GM19324 (cell line): ENCODE data around the gene ZNF608.

ENCODE experiments used
- ATAC-seq: cut with Tn5 transposase; IDR thresholded peaks from one replicate; pipeline ENCODE4 v1.9.1; 2021; ENCODE audit warnings: mild to moderate bottlenecking, moderate library complexity; ENCODE audit not compliant: unreplicated experiment, low FRiP score

ZNF608 gene

GRCh38 chr5:124745928-124746915, at the start of gene ZNF608:
ZNF608 (minus strand) TSS chr5:124746639; CDS start chr5:124744989, 1,650 bp downstream.
- ATAC-seq = no peak

- no peak for ATAC-seq
Observed at GRCh38 chr5:124795829-124796228, 49.4 kb upstream of the ZNF608 start.

GRCh38 chr5:124790895-124791732, 44.7 kb upstream of the ZNF608 start:
- ATAC-seq = no peak

- no peak for ATAC-seq
Observed at GRCh38 chr5:124790301-124790894, 44.0 kb upstream of the ZNF608 start.

- ATAC-seq = no peak
Observed at GRCh38 chr5:124789104-124789605, 42.7 kb upstream of the ZNF608 start.

GRCh38 chr5:124783794-124784193, 37.4 kb upstream of the ZNF608 start:
- no peak for ATAC-seq

GRCh38 chr5:124783285-124783684, 36.8 kb upstream of the ZNF608 start:
- no peak for ATAC-seq

- no peak for ATAC-seq
Observed at GRCh38 chr5:124782262-124782661, 35.8 kb upstream of the ZNF608 start.

- no peak for ATAC-seq
Observed at GRCh38 chr5:124780011-124780410, 33.6 kb upstream of the ZNF608 start.

GRCh38 chr5:124773315-124774311, 27.2 kb upstream of the ZNF608 start:
- no peak for ATAC-seq

- ATAC-seq = no peak
Observed at GRCh38 chr5:124772457-124773200, 26.2 kb upstream of the ZNF608 start.

GRCh38 chr5:124771761-124772160, 25.3 kb upstream of the ZNF608 start:
- ATAC-seq = no peak

- no peak for ATAC-seq
Observed at GRCh38 chr5:124764992-124765611, 18.7 kb upstream of the ZNF608 start.

GRCh38 chr5:124764585-124764984, 18.1 kb upstream of the ZNF608 start:
- no peak for ATAC-seq

GRCh38 chr5:124761010-124761409, 14.6 kb upstream of the ZNF608 start:
- no peak for ATAC-seq

- no peak for ATAC-seq
Observed at GRCh38 chr5:124760608-124761007, 14.2 kb upstream of the ZNF608 start.

GRCh38 chr5:124755565-124755964, 9.1 kb upstream of the ZNF608 start:
- no peak for ATAC-seq

- ATAC-seq = no peak
Observed at GRCh38 chr5:124755041-124755440, 8.6 kb upstream of the ZNF608 start.
